Left lobe of liver (tissue), 2 donors: Measurements from ENCODE around the gene ILF3. TPM values are rescaled to one million over a fixed set of nuclear protein-coding genes. Genes with fewer than 3 reads are reported as not detected.
"Not testable (repeated sequence)": the region's sequence is repeated elsewhere in the genome, so short reads cannot be mapped to it uniquely, and the experiment has no call there.

Source experiments
- ATAC-seq: fragments of 200-7000 bp; cut with Tn5 transposase; one replicate; pipeline ENCODE4 v1.9.1; 2020; ENCODE audit warnings: mild to moderate bottlenecking, moderate library complexity
- DNase-seq: peaks from one replicate; pipeline ENCODE4 v3.0.0-alpha.2; 2020; ENCODE audit warnings: low spot score
- total RNA-seq: library from RNA; stranded (reverse); gene quantifications from one replicate; pipeline ENCODE4 v1.2.1, GENCODE V29; 2021
- donor health status: DM: no; HTN: no; CAD: no; lungs with moderate emphysema.
- donor health status: DM: no; HTN: yes; CAD: no.

The ILF3 gene
- total RNA-seq, 1 donor from 2014 or later: 57.1 TPM

- not testable (repeated sequence) for DNase-seq, ATAC-seq
Measured at GRCh38 chr19:10671922-10672321, 17.8 kb downstream of the ILF3 start.

GRCh38 chr19:10675214-10675613 lies 21.1 kb downstream of the ILF3 start:
- not testable (repeated sequence) for DNase-seq, ATAC-seq

GRCh38 chr19:10677751-10678150 lies 23.6 kb downstream of the ILF3 start:
- peak; percentile 97 for ATAC-seq
- peak; percentile 94 for DNase-seq

- DNase-seq (no peak), ATAC-seq (no peak)
Measured at GRCh38 chr19:10678813-10679212, 24.7 kb downstream of the ILF3 start.

- no peak for ATAC-seq
- DNase-seq: no peak
Measured at GRCh38 chr19:10679743-10680142, 25.6 kb downstream of the ILF3 start.

GRCh38 chr19:10680545-10681135 lies 26.5 kb downstream of the ILF3 start:
- DNase-seq (no peak), ATAC-seq (no peak)

- DNase-seq (no peak), ATAC-seq (no peak)
Measured at GRCh38 chr19:10681658-10682057, 27.5 kb downstream of the ILF3 start.

GRCh38 chr19:10682397-10683063 lies 28.4 kb downstream of the ILF3 start:
- DNase-seq (no peak), ATAC-seq (no peak)

- ATAC-seq (no peak), DNase-seq (no peak)
Measured at GRCh38 chr19:10683064-10683426, 28.9 kb downstream of the ILF3 start.

GRCh38 chr19:10683582-10683981 lies 29.4 kb downstream of the ILF3 start:
- ATAC-seq: no peak
- DNase-seq: no peak

- DNase-seq: no peak
- no peak for ATAC-seq
Measured at GRCh38 chr19:10685210-10685609, 31.1 kb downstream of the ILF3 start.

- no peak for ATAC-seq
Measured at GRCh38 chr19:10686193-10686592, 32.0 kb downstream of the ILF3 start.

GRCh38 chr19:10686661-10687517 lies 32.7 kb downstream of the ILF3 start:
- ATAC-seq: no peak

More at GRCh38 chr19:10686193-10686592, 32.0 kb downstream of the ILF3 start:
- DNase-seq: no peak

GRCh38 chr19:10687518-10688288 lies 33.6 kb downstream of the ILF3 start:
- ATAC-seq (no peak), DNase-seq (no peak)

More at GRCh38 chr19:10686661-10687517, 32.7 kb downstream of the ILF3 start:
- no peak for DNase-seq

GRCh38 chr19:10688545-10689280 lies 34.6 kb downstream of the ILF3 start:
- ATAC-seq (no peak), DNase-seq (no peak)

GRCh38 chr19:10690341-10690781 lies 36.2 kb downstream of the ILF3 start:
- ATAC-seq (peak; percentile 8), DNase-seq (no peak)

GRCh38 chr19:10691178-10691881 lies 37.2 kb downstream of the ILF3 start:
- DNase-seq (no peak), ATAC-seq (no peak)

GRCh38 chr19:10691883-10692282 lies 37.7 kb downstream of the ILF3 start:
- no peak for ATAC-seq
- DNase-seq: no peak

- DNase-seq (no peak), ATAC-seq (no peak)
Measured at GRCh38 chr19:10692673-10693264, 38.6 kb downstream of the ILF3 start.
